MCF 10A (cell line): ENCODE results near the gene SRPK3. TPM values are rescaled to one million over a fixed set of nuclear protein-coding genes. Genes with fewer than 3 reads are reported as not detected.

ENCODE experiments used
- BruUV-seq: library from RNA; stranded (reverse); fragments of 400-500 nt; replicated peaks from 2 replicates; lab custom pipeline; 2021; lab: Mats Ljungman, UMichigan
- CTCF ChIA-PET: fragments of 300-600 bp; sonication (Branson Sonifier 250); formaldehyde crosslinking; extraction: SDS; loops from one replicate; lab custom pipeline; 2021; ENCODE audit warnings: antibody characterized with exemption, inconsistent platforms; lab: Yijun Ruan, JAX
- POLR2A ChIA-PET: fragments of 300-600, 350-650 bp; sonication (Branson Sonifier 250); formaldehyde crosslinking; extraction: SDS; loops from one replicate; lab custom pipeline; 2020; ENCODE audit warnings: antibody characterized with exemption, inconsistent platforms; lab: Yijun Ruan, JAX
- DNase-seq: peaks from one replicate; pipeline ENCODE4 v3.0.0-alpha.2; 2018; ENCODE audit not compliant: unreplicated experiment
- H3K27ac Mint-ChIP-seq: one replicate; pipeline ENCODE4 v1.8.0; 2022; ENCODE audit warnings: mild to moderate bottlenecking, low read depth, mixed read lengths; ENCODE audit not compliant: unreplicated experiment
- H3K27me3 Mint-ChIP-seq: one replicate; pipeline ENCODE4 v1.8.0; 2022; ENCODE audit warnings: mixed read lengths; ENCODE audit not compliant: insufficient read depth, unreplicated experiment
- H3K36me3 Mint-ChIP-seq: one replicate; pipeline ENCODE4 v1.8.0; 2022; ENCODE audit warnings: mild to moderate bottlenecking, moderate library complexity, mixed read lengths; ENCODE audit not compliant: insufficient read depth, unreplicated experiment
- H3K4me1 Mint-ChIP-seq: one replicate; pipeline ENCODE4 v1.8.0; 2022; ENCODE audit warnings: mixed read lengths; ENCODE audit not compliant: insufficient read depth, unreplicated experiment
- H3K4me3 Mint-ChIP-seq: one replicate; pipeline ENCODE4 v1.8.0; 2022; ENCODE audit warnings: mild to moderate bottlenecking, moderate library complexity, mixed read lengths; ENCODE audit not compliant: unreplicated experiment
- H3K9me3 Mint-ChIP-seq: one replicate; pipeline ENCODE4 v1.8.0; 2022; ENCODE audit warnings: mixed read lengths; ENCODE audit not compliant: unreplicated experiment
- intact Hi-C: fragments of 100-400 bp; cut with micrococcal nuclease; formaldehyde crosslinking; loops from 2 replicates; pipeline ENCODE4 v1.14.1; 2022
- total RNA-seq: library from RNA; stranded (reverse); gene quantifications from 2 replicates; pipeline ENCODE4 v1.2.3, GENCODE V29; 2022
- TF ChIP-seq, protein P1 (sequence below): fragments of 200-600 bp; IDR thresholded peaks from one replicate; pipeline ENCODE4 v1.8.0; 2022; ENCODE audit warnings: antibody characterized with exemption, mild to moderate bottlenecking; ENCODE audit not compliant: unreplicated experiment

Gene SRPK3
- total RNA-seq, 1 experiment from 2014 or later: not detected

DNA sequence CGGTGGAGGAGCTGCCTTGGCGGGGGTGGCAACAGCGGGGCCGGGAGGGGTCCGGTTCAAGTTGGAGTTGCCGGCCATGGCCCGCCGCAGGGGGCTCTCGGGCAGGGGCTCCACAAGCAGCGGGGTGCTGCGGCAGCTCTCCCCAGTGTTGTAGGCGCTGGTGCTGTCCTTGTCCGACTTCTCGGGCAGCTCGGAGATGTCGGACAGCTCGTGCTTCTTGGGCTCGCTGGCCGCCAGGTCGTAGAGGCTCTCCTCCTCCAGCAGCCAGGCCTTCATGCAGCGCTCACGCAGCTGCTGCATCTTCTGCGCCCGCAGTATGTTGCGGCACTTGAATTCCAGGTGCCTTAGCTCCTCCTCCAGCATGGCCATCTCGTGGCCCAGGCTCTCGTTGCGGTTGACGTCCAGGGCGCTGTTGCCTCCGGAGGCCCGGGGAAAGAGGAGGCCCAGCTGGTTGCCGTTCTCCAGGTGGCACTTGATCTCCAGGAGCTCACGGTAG, 23.3 kb downstream of the SRPK3 start:
- intact Hi-C loops: no loop called here
- ChIA-PET CTCF (interaction anchor here (0.7 kb wide), 1 partner anchor 156 kb away, joined by 4 read pairs; no protein-coding TSS in a partner anchor), POLR2A (interaction anchor here (0.7 kb wide), 1 partner anchor 230 kb away, joined by 3 read pairs; no protein-coding TSS in a partner anchor)
- Mint-ChIP-seq H3K27ac (no peak overlapping the region), H3K27me3 (no peaks in the 10 kb centered on the region), H3K4me3 (no peak overlapping the region), H3K4me1 (no peaks in the 10 kb centered on the region), H3K9me3 (peaks cover 8% of the 10 kb centered on the region), H3K36me3 (peaks cover 4% of the 10 kb centered on the region)
- DNase-seq: no peak
- BruUV-seq: no TSS peak
- TF ChIP-seq, protein P1, sequence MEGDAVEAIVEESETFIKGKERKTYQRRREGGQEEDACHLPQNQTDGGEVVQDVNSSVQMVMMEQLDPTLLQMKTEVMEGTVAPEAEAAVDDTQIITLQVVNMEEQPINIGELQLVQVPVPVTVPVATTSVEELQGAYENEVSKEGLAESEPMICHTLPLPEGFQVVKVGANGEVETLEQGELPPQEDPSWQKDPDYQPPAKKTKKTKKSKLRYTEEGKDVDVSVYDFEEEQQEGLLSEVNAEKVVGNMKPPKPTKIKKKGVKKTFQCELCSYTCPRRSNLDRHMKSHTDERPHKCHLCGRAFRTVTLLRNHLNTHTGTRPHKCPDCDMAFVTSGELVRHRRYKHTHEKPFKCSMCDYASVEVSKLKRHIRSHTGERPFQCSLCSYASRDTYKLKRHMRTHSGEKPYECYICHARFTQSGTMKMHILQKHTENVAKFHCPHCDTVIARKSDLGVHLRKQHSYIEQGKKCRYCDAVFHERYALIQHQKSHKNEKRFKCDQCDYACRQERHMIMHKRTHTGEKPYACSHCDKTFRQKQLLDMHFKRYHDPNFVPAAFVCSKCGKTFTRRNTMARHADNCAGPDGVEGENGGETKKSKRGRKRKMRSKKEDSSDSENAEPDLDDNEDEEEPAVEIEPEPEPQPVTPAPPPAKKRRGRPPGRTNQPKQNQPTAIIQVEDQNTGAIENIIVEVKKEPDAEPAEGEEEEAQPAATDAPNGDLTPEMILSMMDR: no peak

DNA sequence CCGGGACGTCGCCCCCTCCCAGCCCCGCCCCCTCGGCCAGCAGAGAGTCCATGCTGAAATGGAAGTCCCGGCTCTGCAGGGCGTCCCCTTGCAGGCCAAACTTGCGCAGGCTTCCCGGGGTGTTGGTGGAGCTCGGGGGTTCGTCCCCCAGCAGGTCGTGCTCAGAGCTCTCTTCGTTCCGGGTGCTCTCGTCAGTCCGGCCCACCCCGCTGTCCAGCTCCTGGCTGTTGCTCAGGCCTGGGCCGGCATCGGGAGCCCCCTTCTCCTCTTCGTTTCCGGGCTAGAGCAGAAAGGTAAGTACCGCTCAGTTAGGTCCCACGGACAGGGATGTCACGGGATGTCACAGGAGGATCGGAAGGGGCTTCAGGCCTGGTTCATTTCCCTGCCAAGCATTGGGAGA, 23.8 kb downstream of the SRPK3 start:
- Mint-ChIP-seq H3K36me3 (no peaks in the 10 kb centered on the region), H3K4me1 (no peaks in the 10 kb centered on the region), H3K27ac (no peak overlapping the region), H3K4me3 (no peak overlapping the region), H3K27me3 (no peaks in the 10 kb centered on the region), H3K9me3 (peaks cover 8% of the 10 kb centered on the region)
- intact Hi-C loops: no loop called here
- POLR2A ChIA-PET: interaction anchor here (0.7 kb wide), 1 partner anchor 230 kb away, joined by 3 read pairs; no protein-coding TSS in a partner anchor
- BruUV-seq: no TSS peak
- TF ChIP-seq, protein P1: no peak
- CTCF ChIA-PET: no interaction called here
- DNase-seq: no peak

DNA sequence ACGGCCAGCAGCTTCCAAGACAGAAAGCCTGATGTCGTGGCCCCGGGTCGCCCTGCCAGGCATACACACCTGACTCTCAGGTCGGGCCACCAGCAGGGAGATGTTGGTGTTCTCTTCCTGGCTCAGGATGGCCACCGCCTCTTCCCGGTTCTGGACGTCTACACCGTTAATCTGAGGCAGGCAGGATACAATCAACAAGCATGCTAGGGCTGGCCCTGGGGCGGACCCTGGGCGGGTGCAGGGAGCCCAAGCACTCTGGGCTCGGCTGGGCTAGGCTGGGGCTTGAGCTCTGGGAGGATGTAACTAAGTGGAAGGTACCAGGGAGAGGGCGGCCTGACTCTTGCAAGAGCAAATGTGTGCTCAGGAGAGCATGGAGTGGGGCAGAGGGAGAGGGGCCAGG, 24.6 kb downstream of the SRPK3 start:
- Mint-ChIP-seq H3K36me3 (no peaks in the 10 kb centered on the region), H3K27me3 (no peaks in the 10 kb centered on the region), H3K4me1 (no peaks in the 10 kb centered on the region), H3K9me3 (peaks cover 8% of the 10 kb centered on the region), H3K4me3 (no peak overlapping the region), H3K27ac (no peak overlapping the region)
- no peak for DNase-seq
- CTCF ChIA-PET: interaction anchor here (1.0 kb wide), 1 partner anchor 117 kb away, joined by 3 read pairs; no protein-coding TSS in a partner anchor
- intact Hi-C loops: no loop called here
- TF ChIP-seq, protein P1: no peak
- no TSS peak for BruUV-seq
- POLR2A ChIA-PET: interaction anchor here (0.6 to 1.6 kb wide), 2 partner anchors 12 to 165 kb away, joined by 3 to 8 read pairs; no protein-coding TSS in a partner anchor

DNA sequence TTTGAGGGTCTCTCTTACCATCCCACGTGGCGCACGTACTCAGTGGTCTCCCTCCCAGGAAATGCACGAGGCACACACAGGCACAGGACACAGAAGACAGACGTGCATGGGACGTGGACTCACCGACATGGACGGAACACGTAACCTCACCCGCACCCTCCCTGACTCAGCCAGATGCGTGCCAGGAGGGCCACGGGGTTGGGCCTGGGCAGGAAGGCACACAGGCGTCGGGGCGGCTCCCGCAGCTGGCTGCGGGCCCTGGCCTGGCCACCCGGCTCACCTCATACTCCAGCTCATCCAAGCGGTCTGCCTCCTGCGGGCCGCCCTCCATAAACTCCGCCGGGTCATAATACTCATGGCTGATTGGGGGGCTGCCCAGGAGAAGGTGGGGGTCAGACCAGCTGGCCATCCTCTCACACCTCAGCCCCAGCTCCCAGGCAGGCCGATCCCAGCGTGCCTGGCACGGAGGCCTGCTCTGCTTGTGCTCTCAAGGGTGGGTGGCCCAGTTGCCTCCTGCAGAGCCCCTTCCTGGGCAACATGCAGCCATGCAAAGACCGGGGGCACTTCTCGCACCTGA, 26.2 kb downstream of the SRPK3 start:
- TF ChIP-seq, protein P1: no peak
- Mint-ChIP-seq H3K4me3 (no peak overlapping the region), H3K27me3 (peaks cover 3% of the 10 kb centered on the region), H3K27ac (no peak overlapping the region), H3K9me3 (peaks cover 8% of the 10 kb centered on the region), H3K36me3 (no peaks in the 10 kb centered on the region), H3K4me1 (no peaks in the 10 kb centered on the region)
- peak; percentile 30 for DNase-seq
- ChIA-PET POLR2A (interaction anchor here (1.4 to 1.6 kb wide), 2 partner anchors 14 to 121 kb away, joined by 5 to 8 read pairs; no protein-coding TSS in a partner anchor), CTCF (no interaction called here)
- BruUV-seq: no TSS peak
- intact Hi-C loops: no loop called here
